PC-9 (cell line): ENCODE measurements around the gene YPEL1. TPM values are rescaled to one million over a fixed set of nuclear protein-coding genes. Genes with fewer than 3 reads are reported as not detected.

Source experiments
- BruUV-seq: library from RNA; stranded (reverse); fragments of 400-500 nt; replicated peaks from 2 replicates; lab custom pipeline; 2021; lab: Mats Ljungman, UMichigan
- CTCF ChIA-PET: fragments of 300-600 bp; sonication (Branson Sonifier 250); formaldehyde crosslinking; loops from one replicate; lab custom pipeline; 2022; ENCODE audit warnings: antibody characterized with exemption; lab: Charles Lee
- POLR2A ChIA-PET: fragments of 300-600 bp; sonication (Branson Sonifier 250); formaldehyde crosslinking; loops from one replicate; lab custom pipeline; 2022; ENCODE audit warnings: antibody characterized with exemption; ENCODE audit not compliant: unreplicated experiment; lab: Charles Lee
- DNase-seq, 2 experiments: peaks; one replicate each; pipeline versions ENCODE4 v3.0.0 to v3.0.0-alpha.2; 2015 to 2022; ENCODE audit warnings: mixed read lengths in 1 of 2
- H2AFZ ChIP-seq: fragments of 200-600 bp; sonication (generic); 2 replicates; pipeline ENCODE4 v1.8.1; 2017; ENCODE audit warnings: antibody characterized with exemption
- H3F3A ChIP-seq: fragments of 200-600 bp; sonication (generic); 2 replicates; pipeline ENCODE4 v1.8.1; 2017; ENCODE audit warnings: antibody characterized with exemption, mild to moderate bottlenecking, low read depth; ENCODE audit not compliant: insufficient read depth
- H3K27ac ChIP-seq: fragments of 200-600 bp; sonication (generic); 2 replicates; pipeline ENCODE4 v1.6.1; 2016; ENCODE audit warnings: mixed run types
- H3K27me3 ChIP-seq: fragments of 200-600 bp; sonication (generic); 2 replicates; pipeline ENCODE4 v1.6.1; 2016; ENCODE audit warnings: low read depth, mixed run types; ENCODE audit not compliant: insufficient read depth
- H3K36me3 ChIP-seq: fragments of 200-600 bp; sonication (generic); 2 replicates; pipeline ENCODE4 v1.6.1; 2016; ENCODE audit warnings: low read depth, mixed run types
- H3K4me1 ChIP-seq: fragments of 200-600 bp; sonication (generic); replicated peaks from 2 replicates; pipeline ENCODE4 v1.6.1; 2016; ENCODE audit warnings: mixed run types; ENCODE audit not compliant: insufficient read depth
- H3K4me2 ChIP-seq: fragments of 200-600 bp; sonication (generic); 2 replicates; pipeline ENCODE4 v1.6.1; 2017; ENCODE audit warnings: mixed run types
- H3K4me3 ChIP-seq: fragments of 200-600 bp; sonication (generic); 2 replicates; pipeline ENCODE4 v1.6.1; 2016; ENCODE audit warnings: mixed run types
- H3K79me2 ChIP-seq: fragments of 200-600 bp; sonication (generic); 2 replicates; pipeline ENCODE4 v1.6.1; 2017; ENCODE audit warnings: low read depth, mixed run types
- H3K9me2 ChIP-seq: fragments of 200-600 bp; sonication (generic); 2 replicates; pipeline ENCODE4 v1.8.1; 2017; ENCODE audit warnings: mild to moderate bottlenecking; ENCODE audit not compliant: insufficient read depth
- H3K9me3 ChIP-seq: fragments of 200-600 bp; sonication (generic); 2 replicates; pipeline ENCODE4 v1.8.1; 2016; ENCODE audit warnings: low read depth; ENCODE audit not compliant: insufficient read depth
- H4K20me1 ChIP-seq: fragments of 200-600 bp; sonication (generic); 2 replicates; pipeline ENCODE4 v1.8.1; 2017; ENCODE audit not compliant: insufficient read depth
- CTCF ChIP-seq: fragments of 200-600 bp; sonication (generic); conservative IDR thresholded peaks from 2 replicates; pipeline ENCODE4 v1.6.1; 2017; ENCODE audit warnings: mixed run types, antibody characterized with exemption, mild to moderate bottlenecking, moderate library complexity
- EZH2 ChIP-seq: fragments of 200-600 bp; sonication (generic); IDR thresholded peaks from 2 replicates; pipeline ENCODE4 v1.8.0; 2017; ENCODE audit warnings: antibody characterized with exemption, low read depth
- intact Hi-C: fragments of 100-400 bp; cut with micrococcal nuclease; formaldehyde crosslinking; loops from one replicate; pipeline ENCODE4 v1.10.0; 2022; ENCODE audit not compliant: unreplicated experiment
- total RNA-seq: library from RNA; stranded (reverse); gene quantifications from 2 replicates; pipeline ENCODE4 v1.2.3, GENCODE V29; 2021

Gene YPEL1
- total RNA-seq, 1 experiment from 2014 or later, result 5.2 TPM

- no peaks in the 10 kb centered on the region for H3K4me1 ChIP-seq
- peak in 1 of 2 experiments; percentile 37 for DNase-seq
- no peaks in the 10 kb centered on the region for H3K9me2 ChIP-seq
- no peak overlapping the region for H3K4me2 ChIP-seq
- no TSS peak for BruUV-seq
- no peaks in the 10 kb centered on the region for H3K27me3 ChIP-seq
- TF ChIP-seq CTCF (peak; percentile 67), EZH2 (no peak)
- H3K36me3 ChIP-seq, result no peaks in the 10 kb centered on the region
- no peaks in the 10 kb centered on the region for H3K9me3 ChIP-seq
- H3K27ac ChIP-seq, result no peak overlapping the region
- H3F3A ChIP-seq, result peaks cover 3% of the 10 kb centered on the region; the same call in 1 of the 2 replicates
- intact Hi-C loops, result loop anchor here (2.0 to 5.0 kb wide), 2 partner anchors 224 to 240 kb away; partner anchors contain the start of gene PPM1F
- H3K79me2 ChIP-seq, result no peaks in the 10 kb centered on the region
- H3K4me3 ChIP-seq, result no peak overlapping the region
- H4K20me1 ChIP-seq, result no peaks in the 10 kb centered on the region
- no peak overlapping the region for H2AFZ ChIP-seq
- ChIA-PET POLR2A (no interaction called here), CTCF (no interaction called here)
Measured at GRCh38 chr22:21712751-21713427, 22.7 kb downstream of the YPEL1 start.

- POLR2A ChIA-PET, result no interaction called here
- no peaks in the 10 kb centered on the region for H3K9me2 ChIP-seq
- DNase-seq, result no peak
Measured at GRCh38 chr22:21711851-21712250, 23.7 kb downstream of the YPEL1 start.

GRCh38 chr22:21710156-21710555, 25.4 kb downstream of the YPEL1 start:
- no peak overlapping the region for H2AFZ ChIP-seq
- DNase-seq, result no peak
- CTCF ChIA-PET, result no interaction called here
- H3K4me2 ChIP-seq, result no peak overlapping the region
- no peaks in the 10 kb centered on the region for H3K4me1 ChIP-seq
- no peaks in the 10 kb centered on the region for H3K9me3 ChIP-seq
- no peaks in the 10 kb centered on the region for H3K9me2 ChIP-seq
- no peaks in the 10 kb centered on the region for H3K36me3 ChIP-seq
- H3F3A ChIP-seq, result peaks cover 3% of the 10 kb centered on the region; the same call in 1 of the 2 replicates
- no peaks in the 10 kb centered on the region for H3K79me2 ChIP-seq
- H3K4me3 ChIP-seq, result no peak overlapping the region
- no TSS peak for BruUV-seq
- intact Hi-C loops, result loop anchor here (5.0 kb wide), 1 partner anchor 227 kb away; no protein-coding TSS in a partner anchor
- POLR2A ChIA-PET, result interaction anchor here (0.6 kb wide), 1 partner anchor 244 kb away, joined by 3 read pairs; no protein-coding TSS in a partner anchor
- no peaks in the 10 kb centered on the region for H4K20me1 ChIP-seq
- no peak overlapping the region for H3K27ac ChIP-seq
- H3K27me3 ChIP-seq, result no peaks in the 10 kb centered on the region
- TF ChIP-seq EZH2 (no peak), CTCF (no peak)

More at GRCh38 chr22:21711851-21712250, 23.7 kb downstream of the YPEL1 start:
- no peak for TF ChIP-seq EZH2
- no peak for TF ChIP-seq CTCF
- Histone ChIP-seq H3K36me3 (no peaks in the 10 kb centered on the region), H2AFZ (no peak overlapping the region), H3K79me2 (no peaks in the 10 kb centered on the region), H3K4me1 (no peaks in the 10 kb centered on the region), H3K4me2 (no peak overlapping the region), H3K27me3 (no peaks in the 10 kb centered on the region), H3K9me3 (no peaks in the 10 kb centered on the region), H3K4me3 (no peak overlapping the region), H4K20me1 (no peaks in the 10 kb centered on the region), H3F3A (peaks cover 3% of the 10 kb centered on the region; the same call in 1 of the 2 replicates), H3K27ac (no peak overlapping the region)
- no TSS peak for BruUV-seq
- intact Hi-C loops, result loop anchor here (2.0 to 5.0 kb wide), 2 partner anchors 225 to 241 kb away; partner anchors contain the start of gene PPM1F
- CTCF ChIA-PET, result no interaction called here
